ENCODE measurements around the gene ZNF385B.
"Not testable (repeated sequence)": the region's sequence is repeated elsewhere in the genome, so short reads cannot be mapped to it uniquely, and the experiment has no call there.

The ZNF385B gene

GRCh38 chr2:179461420-179461819 lies 400.0 kb downstream of the ZNF385B start:
- Histone ChIP-seq H3K4me3 (ENCODE audit: insufficient read depth, low read length, poor library complexity, severe bottlenecking) (no peak overlapping the region), H3F3A (ENCODE audit: insufficient read depth) (no peaks in the 10 kb centered on the region), H3K27ac (ENCODE audit: low read depth, low read length) (no peak overlapping the region), H3K79me2 (ENCODE audit: insufficient read depth, low read length) (no peaks in the 10 kb centered on the region), H3K9ac (ENCODE audit: low read length) (no peak overlapping the region), H3K9me2 (replicated peaks; ENCODE audit: insufficient read depth, low read length) (no peaks in the 10 kb centered on the region), H3K36me3 (ENCODE audit: low read length) (no peaks in the 10 kb centered on the region; the same call in 1 of the 2 replicates), H2AFZ (ENCODE audit: low read depth, low read length, severe bottlenecking) (no peak overlapping the region), H3K27me3 (ENCODE audit: low read length) (no peaks in the 10 kb centered on the region), H4K20me1 (ENCODE audit: low read depth, low read length) (no peaks in the 10 kb centered on the region), H3K9me3 (ENCODE audit: insufficient read depth, low read length) (peaks cover 12% of the 10 kb centered on the region; the same call in 1 of the 2 replicates), H3K4me2 (ENCODE audit: low read depth, low read length, poor library complexity, severe bottlenecking) (no peak overlapping the region)
- TF ChIP-seq EZH2phosphoT487 (conservative IDR thresholded peaks at IDR 0.05; ENCODE audit: low read length), result no peak
- no peak for TF ChIP-seq CTCF (IDR thresholded peaks at IDR 0.05; ENCODE audit: insufficient read depth, low read length, poor library complexity, severe bottlenecking)

GRCh38 chr2:179460181-179460929 lies 401.1 kb downstream of the ZNF385B start:
- no peaks in the 10 kb centered on the region for H3K27me3 ChIP-seq (ENCODE audit: low read length)
- no peaks in the 10 kb centered on the region for H3K79me2 ChIP-seq (ENCODE audit: insufficient read depth, low read length)
- H3K27ac ChIP-seq (ENCODE audit: low read depth, low read length), result no peak overlapping the region

GRCh38 chr2:179458113-179458512 lies 403.3 kb downstream of the ZNF385B start:
- H3K36me3 ChIP-seq (ENCODE audit: low read length); H3F3A ChIP-seq (ENCODE audit: insufficient read depth); H3K9ac ChIP-seq (ENCODE audit: low read length); H3K4me3 ChIP-seq (ENCODE audit: insufficient read depth, low read length, poor library complexity, severe bottlenecking); H4K20me1 ChIP-seq (ENCODE audit: low read depth, low read length); H3K79me2 ChIP-seq (ENCODE audit: insufficient read depth, low read length); H2AFZ ChIP-seq (ENCODE audit: low read depth, low read length, severe bottlenecking); H3K4me2 ChIP-seq (ENCODE audit: low read depth, low read length, poor library complexity, severe bottlenecking); H3K9me2 ChIP-seq (replicated peaks; ENCODE audit: insufficient read depth, low read length); H3K27ac ChIP-seq (ENCODE audit: low read depth, low read length); H3K27me3 ChIP-seq (ENCODE audit: low read length): not testable (repeated sequence)
- peaks cover 12% of the 10 kb centered on the region; the same call in 1 of the 2 replicates for H3K9me3 ChIP-seq (ENCODE audit: insufficient read depth, low read length)

More at GRCh38 chr2:179460181-179460929, 401.1 kb downstream of the ZNF385B start:
- Histone ChIP-seq H3K4me3 (ENCODE audit: insufficient read depth, low read length, poor library complexity, severe bottlenecking) (no peak overlapping the region), H3F3A (ENCODE audit: insufficient read depth) (no peaks in the 10 kb centered on the region), H3K4me2 (ENCODE audit: low read depth, low read length, poor library complexity, severe bottlenecking) (no peak overlapping the region), H3K36me3 (ENCODE audit: low read length) (no peaks in the 10 kb centered on the region; the same call in 1 of the 2 replicates), H3K9me2 (replicated peaks; ENCODE audit: insufficient read depth, low read length) (no peaks in the 10 kb centered on the region), H4K20me1 (ENCODE audit: low read depth, low read length) (no peaks in the 10 kb centered on the region), H3K9ac (ENCODE audit: low read length) (no peak overlapping the region), H3K9me3 (ENCODE audit: insufficient read depth, low read length) (peaks cover 12% of the 10 kb centered on the region; the same call in 1 of the 2 replicates), H2AFZ (ENCODE audit: low read depth, low read length, severe bottlenecking) (no peak overlapping the region)
- TF ChIP-seq EZH2phosphoT487 (conservative IDR thresholded peaks at IDR 0.05; ENCODE audit: low read length) (no peak), CTCF (IDR thresholded peaks at IDR 0.05; ENCODE audit: insufficient read depth, low read length, poor library complexity, severe bottlenecking) (no peak)

GRCh38 chr2:179455824-179456223 lies 405.6 kb downstream of the ZNF385B start:
- no peak for TF ChIP-seq CTCF (IDR thresholded peaks at IDR 0.05; ENCODE audit: insufficient read depth, low read length, poor library complexity, severe bottlenecking)
- TF ChIP-seq EZH2phosphoT487 (conservative IDR thresholded peaks at IDR 0.05; ENCODE audit: low read length), result no peak
- H3K36me3 ChIP-seq (ENCODE audit: low read length), result no peaks in the 10 kb centered on the region; the same call in 1 of the 2 replicates

More at GRCh38 chr2:179455824-179456223, 405.6 kb downstream of the ZNF385B start:
- no peak overlapping the region for H3K27ac ChIP-seq (ENCODE audit: low read depth, low read length)
- peaks cover 12% of the 10 kb centered on the region; the same call in 1 of the 2 replicates for H3K9me3 ChIP-seq (ENCODE audit: insufficient read depth, low read length)
- H3K9me2 ChIP-seq (replicated peaks; ENCODE audit: insufficient read depth, low read length), result no peaks in the 10 kb centered on the region
- H3K4me3 ChIP-seq (ENCODE audit: insufficient read depth, low read length, poor library complexity, severe bottlenecking), result no peak overlapping the region
- no peaks in the 10 kb centered on the region for H3F3A ChIP-seq (ENCODE audit: insufficient read depth)
- no peaks in the 10 kb centered on the region for H4K20me1 ChIP-seq (ENCODE audit: low read depth, low read length)
- H3K4me2 ChIP-seq (ENCODE audit: low read depth, low read length, poor library complexity, severe bottlenecking), result no peak overlapping the region
- H2AFZ ChIP-seq (ENCODE audit: low read depth, low read length, severe bottlenecking), result no peak overlapping the region
- H3K27me3 ChIP-seq (ENCODE audit: low read length), result no peaks in the 10 kb centered on the region
- no peak overlapping the region for H3K9ac ChIP-seq (ENCODE audit: low read length)
- no peaks in the 10 kb centered on the region for H3K79me2 ChIP-seq (ENCODE audit: insufficient read depth, low read length)
